Right lobe of liver (tissue), 4 donors: ENCODE measurements around the gene ASB18.

Experiments used
- CTCF ChIP-seq, 4 donors: fragments of 200-600 bp in 3 of 4; fragments of 450-650 bp in 1 of 4; IDR thresholded peaks; one replicate each; pipeline versions ENCODE4 v1.5.1 to v1.8.0; 2016 to 2022; ENCODE audit warnings: antibody characterized with exemption in 4 of 4, mild to moderate bottlenecking in 2 of 4
- POLR2A ChIP-seq: fragments of 450-650 bp; IDR thresholded peaks from one replicate; pipeline ENCODE4 v1.6.1; 2017; ENCODE audit warnings: antibody characterized with exemption, mild to moderate bottlenecking
- donor health status: DM: no; HTN: no; CAD: no.
- donor health status: DM: no; HTN: no; CAD: no.
- donor health status: DM: no; HTN: yes; CAD: no.

GRCh38 chr2:236229186-236229585, 35.0 kb downstream of the ASB18 start:
- TF ChIP-seq CTCF (IDR thresholded peaks at IDR 0.05), result no peak
- no peak for TF ChIP-seq POLR2A
